Stimulated activated CD8-positive, alpha-beta memory T cell treated with anti-CD3 and anti-CD28 coated beads, Interleukin-15, amount 100 ng/mL, for 4 hours (primary cell): ENCODE measurements around the gene BBS12.
"Not testable (repeated sequence)": the region's sequence is repeated elsewhere in the genome, so short reads cannot be mapped to it uniquely, and the experiment has no call there.

Experiments used
- DNase-seq, 2 donors: peaks; one replicate each; pipeline ENCODE4 v3.0.0-alpha.2; 2020; ENCODE audit warnings: low read depth in 2 of 2

Gene BBS12

DNA sequence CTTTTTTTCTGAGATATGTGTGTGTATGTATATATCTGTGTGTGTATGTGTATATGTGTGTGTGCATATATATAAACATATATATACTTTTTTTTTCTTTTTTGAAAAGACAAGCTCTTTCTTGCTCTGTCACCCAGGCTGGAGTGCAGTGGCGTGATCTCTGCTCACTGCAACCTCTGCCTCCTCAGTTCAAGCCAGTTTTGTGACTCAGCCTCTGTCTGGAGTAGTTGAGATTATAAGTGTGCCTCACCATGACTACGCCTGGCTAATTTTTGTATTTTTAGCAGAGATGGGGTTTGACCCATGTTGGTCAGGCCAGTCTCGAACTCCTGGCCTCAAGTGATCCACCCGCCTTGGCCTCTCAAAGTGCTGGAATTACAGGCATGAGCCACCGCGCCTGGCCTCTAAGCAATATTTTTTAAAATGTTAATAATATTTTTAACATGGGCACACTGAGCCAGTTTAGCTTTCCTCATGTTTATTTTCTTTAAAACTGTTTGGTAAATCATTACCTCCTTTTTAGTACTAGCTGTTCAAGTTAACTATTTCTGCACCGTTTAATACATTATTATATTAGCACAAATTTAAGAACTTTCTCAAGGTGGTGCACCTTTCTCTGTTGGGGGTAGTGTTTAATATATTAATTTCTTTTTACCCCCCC, 33.3 kb downstream of the BBS12 start:
- no peak for DNase-seq

DNA sequence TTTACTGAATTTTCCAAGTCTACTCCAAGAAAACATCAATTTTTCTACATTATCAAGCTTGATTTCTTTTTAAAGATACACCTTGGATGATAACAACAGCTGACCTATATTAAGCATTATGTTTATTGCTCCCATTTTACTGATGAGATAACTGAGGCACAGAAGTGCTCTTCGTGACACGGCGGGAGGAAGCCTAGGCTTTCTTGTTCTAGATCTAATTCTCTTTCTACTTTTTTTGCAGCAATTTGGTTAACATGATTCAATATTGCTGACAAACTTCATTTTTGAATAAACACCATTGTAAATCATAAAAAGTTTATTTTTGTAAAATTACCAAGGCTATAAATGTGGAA, 33.8 kb downstream of the BBS12 start:
- DNase-seq, result no peak

DNA sequence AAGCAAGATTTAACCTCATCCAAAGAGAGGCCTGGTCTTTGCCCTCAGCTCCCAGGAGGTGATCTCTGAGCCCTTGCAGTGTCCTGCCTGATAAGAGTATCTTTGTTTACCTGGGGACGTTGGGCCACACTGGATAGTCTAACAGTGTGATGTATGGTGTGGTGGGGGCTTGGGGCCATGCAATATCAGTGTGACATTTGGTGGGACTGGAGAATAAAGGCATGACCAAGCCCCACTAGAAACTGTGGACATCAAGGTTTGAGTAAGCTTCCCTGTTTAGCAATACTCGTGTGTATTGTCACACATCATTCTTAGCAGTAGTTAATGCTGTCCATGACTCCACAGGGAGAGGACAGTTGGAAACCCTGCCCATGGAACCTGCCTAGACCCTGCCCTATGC, 34.4 kb downstream of the BBS12 start:
- no peak for DNase-seq

DNA sequence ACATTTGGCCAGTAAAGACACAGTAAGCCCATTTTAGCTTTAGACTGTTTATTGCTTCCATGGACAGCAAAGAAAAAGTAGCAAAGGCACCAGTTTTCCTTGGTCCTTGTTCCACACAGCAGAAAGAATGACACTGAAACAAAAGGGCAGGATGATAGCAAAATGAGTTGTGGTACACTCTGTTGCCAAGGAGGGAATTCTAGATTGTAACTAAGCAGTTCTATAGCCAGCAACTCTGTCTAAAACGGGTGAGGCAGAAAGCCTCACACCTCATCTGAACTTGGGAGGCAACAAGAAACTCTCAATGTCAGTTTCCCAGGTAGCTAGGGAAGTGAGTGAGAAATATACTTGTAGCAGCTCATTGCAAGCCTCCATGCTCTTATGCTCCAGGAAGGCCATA, 39.2 kb downstream of the BBS12 start:
- DNase-seq, result no peak

DNA sequence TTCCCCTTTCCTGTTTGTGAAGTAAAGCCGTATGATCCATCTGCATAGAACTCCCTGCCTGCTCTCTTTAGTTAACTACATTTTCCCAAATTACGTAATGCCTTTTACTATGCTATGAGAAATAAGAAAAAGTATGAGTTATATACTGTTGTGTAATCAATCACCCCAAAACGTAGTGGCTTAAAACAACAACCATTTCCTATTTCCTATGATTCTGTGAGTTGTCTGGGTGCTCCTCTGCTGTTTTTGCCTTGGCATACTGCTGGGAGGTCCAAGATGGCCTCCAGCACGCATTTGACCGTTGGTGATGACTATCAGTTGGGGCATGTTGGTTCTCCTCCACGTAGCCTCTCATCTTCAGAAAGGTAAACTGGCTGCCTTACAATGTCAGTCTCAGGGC, 39.8 kb downstream of the BBS12 start:
- no peak for DNase-seq

DNA sequence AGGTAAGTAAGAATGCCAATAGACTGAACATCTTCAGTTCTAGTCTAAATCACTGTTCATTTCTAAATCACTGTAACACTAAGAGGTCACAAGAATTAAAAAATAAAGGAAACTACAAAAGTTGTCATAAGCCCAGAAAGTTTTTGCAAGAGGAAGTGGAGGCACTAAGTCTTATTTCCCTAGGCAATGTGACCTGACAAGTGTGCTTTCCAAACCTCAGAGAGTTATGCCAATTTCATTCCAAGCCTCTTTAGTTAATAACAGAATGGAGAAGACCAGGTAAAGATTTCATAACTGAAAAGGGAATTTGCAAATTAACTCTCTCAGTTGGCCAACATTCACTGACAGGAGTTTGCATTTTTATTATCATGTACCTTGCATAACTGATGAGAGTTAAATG, 40.5 kb downstream of the BBS12 start:
- no peak for DNase-seq

DNA sequence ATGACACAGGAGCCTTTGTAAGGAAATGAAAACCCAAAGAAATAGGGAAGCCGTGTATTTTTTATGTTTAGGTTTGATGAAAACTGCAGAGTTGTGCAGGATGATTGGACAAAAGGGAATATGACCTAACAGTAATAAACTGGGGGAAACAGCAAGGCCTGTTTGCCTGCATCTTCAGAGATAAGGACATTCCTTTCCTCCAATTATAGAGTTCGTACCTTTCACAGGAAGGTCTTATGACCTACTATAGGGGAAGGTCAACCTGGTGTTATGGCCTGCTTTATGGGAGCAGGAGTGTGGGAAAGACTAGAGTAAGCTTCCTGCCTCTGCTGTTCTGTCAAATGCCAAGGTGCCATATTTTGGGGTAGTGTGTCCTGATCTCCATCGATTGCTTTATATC, 42.5 kb downstream of the BBS12 start:
- DNase-seq, result no peak

DNA sequence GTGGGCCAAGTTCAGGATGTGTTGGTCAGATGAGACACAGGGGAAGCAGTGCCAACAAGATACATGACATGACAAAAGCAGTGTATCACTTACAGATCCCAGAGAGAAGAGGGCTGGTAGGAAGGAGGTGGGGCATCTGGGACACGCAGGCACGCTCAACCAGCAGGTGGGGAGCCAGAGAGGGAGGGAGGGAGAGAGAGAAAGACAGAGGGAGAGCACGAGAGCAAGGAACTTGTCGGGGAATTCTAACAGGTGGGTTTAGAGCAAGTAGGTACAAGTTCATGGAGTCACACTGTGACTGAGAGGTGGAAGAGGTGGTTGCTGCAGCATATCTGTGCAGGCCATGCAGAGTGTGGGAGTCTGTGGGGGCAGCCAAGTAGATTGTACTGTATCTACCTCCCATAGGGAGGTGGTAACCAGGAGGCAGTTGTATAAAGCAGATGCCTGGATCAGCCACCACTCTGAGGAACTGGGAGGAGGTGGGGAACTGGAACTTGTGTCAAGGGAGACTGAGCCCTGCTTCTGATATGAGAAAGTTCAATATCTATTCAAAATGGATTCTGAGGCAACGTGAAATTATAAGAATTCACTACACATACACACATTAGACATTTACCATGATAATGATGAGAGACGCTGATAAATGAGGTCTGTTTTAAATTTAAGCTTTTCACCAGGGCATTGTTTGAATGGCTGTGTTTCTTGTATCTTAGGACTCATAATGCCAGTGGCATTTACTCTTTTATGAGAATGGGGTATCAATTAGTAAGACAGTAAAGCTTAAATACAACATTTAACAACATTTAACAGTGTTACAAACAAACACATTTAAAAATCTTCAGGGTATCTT, 43.7 kb downstream of the BBS12 start:
- DNase-seq, result no peak

DNA sequence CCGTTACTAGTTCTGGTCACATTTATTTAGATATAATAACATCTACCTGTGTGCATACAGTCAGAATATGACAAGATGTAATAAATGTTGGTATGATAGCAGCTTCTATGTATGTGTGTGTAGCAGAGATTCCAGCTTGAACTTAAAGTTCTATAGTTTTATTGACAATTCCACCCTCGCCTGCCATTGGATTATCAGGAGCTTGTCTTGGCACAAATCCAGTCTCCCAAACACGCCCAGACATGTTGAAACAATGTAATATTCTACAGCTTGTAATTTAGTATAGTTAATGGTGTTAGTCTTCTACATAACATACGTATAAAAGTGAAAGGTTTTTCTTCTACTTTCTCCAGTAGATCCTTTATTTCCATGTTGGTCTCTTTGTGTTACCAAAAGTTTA, 44.4 kb downstream of the BBS12 start:
- DNase-seq, result no peak

DNA sequence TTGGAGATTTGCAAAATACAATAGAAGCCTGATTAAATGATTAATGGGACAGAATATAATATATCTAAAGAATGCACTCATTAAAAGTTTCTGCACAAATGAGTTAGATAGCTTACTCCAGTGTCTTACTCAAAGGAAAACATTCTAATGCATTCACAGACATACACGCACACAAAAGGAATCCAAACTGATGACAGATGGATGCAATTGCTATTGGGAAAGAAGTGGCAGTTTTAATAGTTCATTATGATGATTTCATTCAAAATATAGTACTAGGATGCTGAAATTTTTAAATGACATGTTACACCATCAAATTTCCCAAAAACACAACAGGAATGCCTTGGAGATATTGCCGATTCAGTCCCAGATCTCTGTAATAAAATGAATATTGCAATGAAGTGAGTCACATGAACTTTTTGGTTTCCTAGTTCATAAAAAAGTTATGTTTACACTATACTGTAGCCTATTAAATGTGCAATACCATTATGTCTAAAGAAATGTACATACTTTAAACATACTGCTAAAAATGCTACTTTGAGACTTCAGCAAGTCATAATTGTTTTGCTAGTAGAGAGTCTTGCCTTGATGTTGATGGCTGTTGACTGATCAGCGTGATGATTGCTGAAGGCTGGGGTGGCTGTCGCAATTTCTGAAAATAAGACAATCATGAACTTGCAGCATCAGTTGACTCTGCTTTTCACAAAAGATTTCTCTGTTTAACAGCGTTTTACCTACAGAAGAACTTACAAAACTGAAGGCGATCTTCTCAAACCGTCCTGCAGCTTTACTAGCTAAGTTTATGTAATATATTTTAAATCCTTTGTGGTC, 45.6 kb downstream of the BBS12 start:
- DNase-seq, result no peak

DNA sequence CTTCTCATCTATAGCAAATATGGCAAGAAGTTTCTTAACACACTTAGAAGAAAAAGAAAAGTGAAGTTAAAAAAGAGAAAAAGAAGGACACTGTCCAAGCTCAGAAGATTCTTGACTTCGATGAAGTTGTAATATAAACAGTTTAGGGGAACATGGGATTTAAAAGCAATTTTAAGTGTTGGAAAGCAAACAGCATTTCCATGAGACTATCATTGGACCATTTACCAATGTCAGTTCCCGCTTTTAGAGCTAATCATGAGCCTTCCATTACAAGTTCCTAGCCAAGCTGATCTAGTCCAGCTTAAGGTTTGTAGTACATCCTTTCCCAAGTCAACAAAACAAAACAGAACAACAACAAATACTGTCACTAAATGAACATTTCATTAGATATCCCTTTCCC, 49.0 kb downstream of the BBS12 start:
- no peak for DNase-seq

DNA sequence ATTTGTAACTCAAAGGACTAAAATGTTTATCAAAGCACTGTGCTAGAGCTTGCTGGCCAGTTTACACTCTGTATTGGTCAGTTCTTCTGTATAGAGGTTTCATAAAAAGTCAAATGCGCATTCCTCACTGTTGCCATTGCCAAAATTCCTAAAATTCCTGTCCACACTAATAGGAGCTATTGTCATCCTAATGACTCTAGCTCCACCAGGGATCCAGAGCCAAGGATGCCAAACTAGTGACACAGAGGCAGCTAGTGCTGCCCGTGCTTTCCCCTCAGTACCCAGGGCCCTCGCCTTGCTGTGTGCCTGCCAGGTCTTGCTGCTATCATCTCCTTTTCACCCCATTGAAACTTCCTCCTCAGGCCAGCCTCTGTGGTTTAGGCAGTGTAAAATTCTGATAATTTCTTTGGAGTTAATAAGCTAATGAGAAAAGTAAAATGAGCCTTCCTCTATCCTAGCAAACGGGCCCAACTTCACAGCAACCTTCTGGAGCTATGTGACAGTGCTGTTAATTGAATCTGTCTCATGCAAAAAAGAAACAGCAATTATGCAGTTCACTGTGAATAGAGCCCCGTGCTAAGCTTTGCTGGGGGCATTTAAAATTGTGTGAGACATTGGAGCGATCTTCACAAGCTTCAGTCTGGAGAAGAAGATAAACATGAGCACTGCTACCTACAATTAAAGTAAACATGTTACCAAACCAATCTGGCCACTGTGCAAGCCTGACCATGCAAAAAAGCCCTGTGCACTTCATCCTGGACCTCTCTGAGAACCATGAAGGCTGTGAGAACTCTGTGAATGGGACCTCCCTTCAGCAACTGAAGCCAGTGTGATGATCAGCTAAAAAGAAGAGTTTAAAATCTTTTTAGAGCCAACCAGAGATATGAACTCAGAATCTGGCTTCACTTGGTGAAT, 51.1 kb downstream of the BBS12 start:
- DNase-seq, result no peak

DNA sequence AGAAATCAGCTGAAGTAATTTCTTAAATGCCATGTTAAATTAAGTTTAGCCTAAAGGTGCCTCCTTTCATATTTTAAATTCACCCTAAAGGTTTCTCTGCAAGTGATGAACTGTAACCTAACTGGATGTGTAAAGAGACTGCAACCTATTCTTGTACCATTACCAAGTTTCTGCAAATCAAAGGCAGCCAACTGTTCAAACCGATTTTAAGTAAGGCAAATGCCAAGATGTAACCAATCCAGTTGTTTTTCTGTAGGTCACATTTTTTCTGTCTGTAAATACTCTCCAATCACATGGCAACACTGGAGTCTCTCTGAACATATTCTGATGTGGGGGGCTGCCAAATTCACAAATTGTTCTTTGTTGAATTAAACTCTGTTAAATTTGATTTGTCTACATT, 51.8 kb downstream of the BBS12 start:
- DNase-seq, result no peak

DNA sequence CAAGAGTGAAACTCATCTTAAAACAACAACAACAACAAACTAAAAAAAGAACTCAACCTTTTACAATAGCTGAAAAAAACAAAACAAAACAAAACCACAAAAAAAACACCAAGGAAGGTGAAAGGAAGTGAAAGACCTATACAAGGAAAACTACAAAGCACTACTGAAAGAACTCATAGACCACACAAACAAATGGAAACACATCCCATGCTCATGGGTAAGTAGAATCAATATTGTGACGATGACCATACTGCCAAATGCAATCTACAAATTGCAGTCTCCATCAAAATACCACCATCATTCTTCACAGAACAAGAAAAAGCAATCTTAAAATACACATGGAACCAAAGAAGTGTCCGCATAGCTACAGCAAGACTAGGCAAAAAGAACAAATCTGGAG, 52.6 kb downstream of the BBS12 start:
- no peak for DNase-seq

DNA sequence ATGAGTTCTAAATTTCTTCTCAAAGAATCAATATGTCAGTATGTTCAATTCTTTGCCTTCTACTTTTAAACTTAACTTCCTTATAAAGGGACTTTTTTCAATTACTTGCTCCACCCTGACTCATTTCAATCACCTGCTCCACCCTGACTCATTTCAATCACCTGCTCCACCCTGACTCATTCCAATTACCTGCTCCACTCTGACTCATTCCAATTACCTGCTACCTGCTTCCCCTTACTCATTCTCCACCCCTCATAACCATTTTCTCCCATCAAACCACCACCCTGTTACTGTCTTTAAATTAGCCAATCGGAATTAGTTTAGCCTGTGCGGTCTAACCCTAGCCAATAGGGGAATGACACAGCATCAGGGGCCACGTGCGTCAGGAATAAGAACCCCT, 53.8 kb downstream of the BBS12 start:
- DNase-seq, result not testable (repeated sequence)

DNA sequence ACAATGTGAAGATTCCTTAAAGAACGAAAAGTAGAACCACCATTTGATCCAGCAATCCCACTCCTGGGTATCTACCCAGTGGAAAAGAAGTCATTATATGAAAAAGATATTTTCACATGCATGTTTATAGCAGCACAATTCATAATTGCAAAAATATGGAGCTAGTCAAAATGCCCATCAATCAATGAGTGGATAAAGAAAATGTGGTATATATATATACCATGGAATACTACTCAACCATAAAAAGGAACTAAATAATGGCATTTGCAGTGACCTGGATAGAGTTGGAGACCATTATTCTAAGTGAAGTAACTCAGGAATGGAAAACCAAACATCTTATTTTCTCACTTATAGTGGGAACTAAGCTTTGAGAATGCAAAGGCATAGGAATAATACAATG, 54.4 kb downstream of the BBS12 start:
- not testable (repeated sequence) for DNase-seq

DNA sequence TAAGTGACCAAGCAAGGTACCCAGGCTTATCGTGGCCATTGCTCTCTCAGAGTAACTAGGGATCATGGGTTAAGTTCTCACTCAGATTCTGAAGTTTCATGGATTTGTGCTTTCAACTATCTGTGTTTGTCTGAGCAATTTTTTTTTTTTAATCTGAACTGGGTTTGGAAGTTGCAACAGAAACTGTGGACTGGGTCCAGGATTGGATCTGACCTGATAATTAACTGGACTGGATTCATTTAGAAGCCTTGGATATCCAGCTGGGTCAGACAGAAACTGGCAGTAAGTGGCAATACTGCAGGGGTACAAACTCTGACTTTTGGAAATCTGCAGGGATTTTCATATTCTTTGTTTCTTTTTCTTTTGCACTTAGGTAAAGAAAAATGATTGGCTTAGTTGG, 55.4 kb downstream of the BBS12 start:
- no peak for DNase-seq

DNA sequence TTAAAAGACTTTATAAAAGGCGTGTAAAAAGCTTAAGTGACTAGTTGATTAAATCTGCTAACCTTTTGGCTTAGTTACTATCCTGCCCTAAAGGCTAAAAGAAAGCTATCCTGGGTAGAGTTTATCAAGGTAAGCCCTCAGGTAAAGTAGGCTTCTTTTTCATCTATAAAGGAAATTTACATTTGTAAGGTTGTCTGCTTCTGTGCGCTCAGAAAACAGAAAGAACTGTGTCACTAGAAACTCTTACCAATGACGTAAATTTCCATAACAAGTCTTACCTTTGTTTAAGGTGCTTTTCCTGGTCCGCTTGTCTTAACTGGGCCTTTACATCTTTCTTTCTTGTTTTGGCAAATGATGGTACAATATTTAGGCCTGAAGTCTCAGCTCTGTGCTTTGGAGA, 56.4 kb downstream of the BBS12 start:
- DNase-seq, result no peak

DNA sequence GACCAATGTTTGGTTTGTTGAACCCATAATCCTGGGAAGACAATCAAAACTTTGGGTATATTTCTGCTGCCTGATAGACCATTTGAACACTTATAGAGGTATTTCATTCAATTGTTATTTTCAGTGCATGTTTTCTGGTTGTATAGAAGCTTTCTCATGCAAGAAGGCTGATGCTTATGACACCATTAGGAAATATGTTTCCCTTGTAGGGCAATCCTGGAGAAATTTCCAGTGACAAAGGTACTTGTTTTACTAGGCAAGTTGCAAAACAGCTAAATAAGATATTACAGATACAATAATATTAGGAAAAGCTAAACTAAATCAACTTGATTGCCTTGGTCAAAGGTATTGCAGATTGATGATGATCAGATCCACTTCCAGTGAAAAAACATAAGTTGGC, 61.3 kb downstream of the BBS12 start:
- no peak for DNase-seq
